ENCODE data around the gene CTSD.

- TF ChIP-seq CTCF (IDR thresholded peaks at IDR 0.05; ENCODE audit: insufficient read depth, low read length, poor library complexity, severe bottlenecking) (no peak), EZH2phosphoT487 (conservative IDR thresholded peaks at IDR 0.05; ENCODE audit: low read length) (no peak)
Observed at GRCh38 chr11:1786466-1786865, 22.7 kb upstream of the CTSD start.
